ENCODE results near the gene FIG4.
A peak's percentile ranks its signal among the peaks of the same experiment; 100 is the strongest.
"Not testable (repeated sequence)": the region's sequence is repeated elsewhere in the genome, so short reads cannot be mapped to it uniquely, and the experiment has no call there.

The FIG4 gene

GRCh38 chr6:109690737-109691621 lies at the start of gene FIG4, which contains the start of gene AK9:
Gene FIG4 (plus strand): TSS chr6:109691296. CDS start chr6:109691436, 140 bp downstream.
Gene AK9 (minus strand): TSS chr6:109691202. CDS start chr6:109675745, 15,457 bp downstream.
- no peak for TF ChIP-seq ZNF274 (IDR thresholded peaks at IDR 0.05; ENCODE audit: low read depth, low read length)
- peak within 1 kb of the TSS; percentile 98 for H3K4me3 ChIP-seq (ENCODE audit: low read length)

DNA sequence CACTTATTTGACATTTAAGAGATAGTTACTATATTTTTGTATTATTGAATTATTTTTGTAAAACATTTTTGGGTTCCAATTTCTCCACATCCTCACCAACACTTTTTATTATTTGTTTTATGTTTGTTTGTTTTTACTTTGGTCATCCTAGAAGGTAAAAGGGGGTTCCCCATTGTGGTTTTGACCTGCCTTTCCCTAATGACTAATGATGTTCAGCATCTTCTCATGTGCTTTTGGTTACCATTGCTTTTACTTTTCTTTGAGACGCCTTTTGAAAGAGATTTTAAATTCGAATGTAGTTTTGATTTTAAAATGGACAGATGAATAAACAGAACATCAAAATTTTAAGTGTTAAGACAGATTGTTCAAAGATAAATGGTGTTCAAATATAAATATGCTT lies 47.0 kb upstream of the FIG4 start:
- TF ChIP-seq ZNF274 (IDR thresholded peaks at IDR 0.05; ENCODE audit: low read depth, low read length): no peak
- no peak overlapping the region for H3K4me3 ChIP-seq (ENCODE audit: low read length)

DNA sequence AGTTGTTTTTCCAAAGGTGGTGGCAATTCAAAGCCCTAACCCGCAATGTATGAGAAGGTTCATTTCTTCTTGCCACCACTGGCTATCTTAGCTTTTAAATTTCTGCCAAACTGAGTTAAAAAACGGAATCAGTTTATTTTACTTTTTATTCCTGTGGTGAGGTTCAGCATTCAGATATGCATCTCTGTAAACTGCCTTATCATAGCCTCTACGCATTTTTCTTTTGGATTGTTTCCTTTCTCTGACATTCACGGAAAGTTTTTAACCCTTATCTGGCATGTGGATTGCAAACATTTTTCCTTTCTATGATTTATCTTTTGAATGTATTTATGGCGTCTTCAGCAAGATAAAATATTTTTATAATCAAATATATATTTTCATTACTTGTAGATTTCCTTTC lies 37.8 kb upstream of the FIG4 start:
- TF ChIP-seq ZNF274 (IDR thresholded peaks at IDR 0.05; ENCODE audit: low read depth, low read length): no peak
- H3K4me3 ChIP-seq (ENCODE audit: low read length): no peak overlapping the region

GRCh38 chr6:109655761-109656262 lies 35.3 kb upstream of the FIG4 start:
- no peak overlapping the region for H3K4me3 ChIP-seq (ENCODE audit: low read length)
- no peak for TF ChIP-seq ZNF274 (IDR thresholded peaks at IDR 0.05; ENCODE audit: low read depth, low read length)

DNA sequence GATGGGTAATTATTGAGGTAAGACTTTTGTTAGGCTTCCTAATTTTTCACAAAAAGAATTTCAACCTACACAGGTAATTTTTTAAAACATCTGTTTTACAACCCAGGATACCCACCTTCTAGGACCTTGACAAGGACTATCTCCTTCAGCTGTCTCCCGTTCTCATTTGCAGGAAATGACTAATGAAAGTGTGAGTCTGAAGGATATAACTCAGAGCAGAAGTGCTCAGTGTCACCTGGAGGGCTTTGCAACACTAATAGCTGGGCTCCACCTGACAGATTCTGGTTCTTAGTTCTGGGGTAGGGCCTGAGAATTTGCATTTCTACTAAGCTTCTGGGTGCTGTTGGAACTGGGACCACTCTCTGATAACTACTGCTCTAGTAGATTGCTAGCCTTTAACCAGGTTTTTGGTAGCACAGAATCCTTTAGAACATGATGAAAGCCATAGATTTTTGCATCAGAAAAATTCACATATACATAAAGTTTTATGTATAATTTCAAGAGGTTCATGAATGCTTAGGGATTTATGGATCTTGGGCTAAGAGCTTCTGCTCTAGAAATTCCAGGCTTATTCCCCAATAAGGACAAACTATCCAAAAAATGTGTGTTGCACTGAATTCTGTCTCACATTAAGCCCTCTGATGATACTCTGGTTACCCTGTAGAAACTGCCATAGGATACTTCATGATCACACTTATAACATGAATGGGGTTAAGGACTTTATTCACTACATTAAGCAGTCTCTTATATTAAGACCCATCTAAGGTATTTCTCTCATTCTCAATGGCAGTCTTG lies 30.4 kb upstream of the FIG4 start:
- H3K4me3 ChIP-seq (ENCODE audit: low read length): no peak overlapping the region
- TF ChIP-seq ZNF274 (IDR thresholded peaks at IDR 0.05; ENCODE audit: low read depth, low read length): no peak

GRCh38 chr6:109662192-109662591 lies 28.9 kb upstream of the FIG4 start:
- H3K4me3 ChIP-seq (ENCODE audit: low read length): no peak overlapping the region
- no peak for TF ChIP-seq ZNF274 (IDR thresholded peaks at IDR 0.05; ENCODE audit: low read depth, low read length)

- TF ChIP-seq ZNF274 (IDR thresholded peaks at IDR 0.05; ENCODE audit: low read depth, low read length): no peak
- H3K4me3 ChIP-seq (ENCODE audit: low read length): no peak overlapping the region
Observed at GRCh38 chr6:109669811-109670210, 21.3 kb upstream of the FIG4 start.

DNA sequence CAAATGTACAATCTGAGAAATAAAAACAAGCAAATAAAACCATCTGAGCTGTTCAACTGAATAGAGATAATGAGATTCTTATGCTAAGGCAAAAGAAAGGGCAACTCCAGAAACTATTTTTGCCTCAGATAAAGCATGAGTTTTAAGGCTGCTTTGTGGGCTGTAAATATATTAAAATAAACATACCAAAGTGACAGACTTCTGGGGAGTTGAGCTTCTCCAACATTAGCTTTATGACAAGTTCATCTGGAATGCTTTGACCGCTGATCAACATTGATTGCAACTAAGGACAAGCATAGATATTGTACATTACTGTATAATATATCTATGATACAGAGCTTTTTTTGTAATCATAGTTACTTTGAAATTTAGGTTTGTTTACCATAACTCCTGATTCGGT lies 19.4 kb upstream of the FIG4 start:
- no peak overlapping the region for H3K4me3 ChIP-seq (ENCODE audit: low read length)
- no peak for TF ChIP-seq ZNF274 (IDR thresholded peaks at IDR 0.05; ENCODE audit: low read depth, low read length)

- H3K4me3 ChIP-seq (ENCODE audit: low read length): no peak overlapping the region
- no peak for TF ChIP-seq ZNF274 (IDR thresholded peaks at IDR 0.05; ENCODE audit: low read depth, low read length)
Observed at GRCh38 chr6:109672175-109672574, 18.9 kb upstream of the FIG4 start.

DNA sequence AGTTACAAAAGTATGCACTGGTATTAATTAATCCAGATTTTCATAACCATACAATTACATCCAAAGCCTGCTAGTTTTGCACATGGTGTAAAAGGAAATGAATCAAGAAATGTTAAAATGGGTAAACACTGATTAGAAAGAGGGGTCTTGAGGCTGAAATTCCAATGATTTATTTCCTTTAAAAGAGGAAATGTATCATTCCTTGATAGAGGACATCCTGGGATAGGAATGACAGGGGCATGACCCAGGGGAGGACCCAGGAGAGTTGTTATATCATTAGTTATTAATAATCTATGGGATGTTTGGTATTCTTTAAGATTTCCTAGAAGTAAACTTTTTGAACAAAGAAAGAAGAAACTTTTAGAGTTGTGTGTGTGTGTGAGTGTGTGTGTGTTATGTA lies 18.3 kb upstream of the FIG4 start:
- no peak for TF ChIP-seq ZNF274 (IDR thresholded peaks at IDR 0.05; ENCODE audit: low read depth, low read length)
- H3K4me3 ChIP-seq (ENCODE audit: low read length): no peak overlapping the region

GRCh38 chr6:109676724-109677123 lies 14.4 kb upstream of the FIG4 start:
- H3K4me3 ChIP-seq (ENCODE audit: low read length): no peak overlapping the region
- TF ChIP-seq ZNF274 (IDR thresholded peaks at IDR 0.05; ENCODE audit: low read depth, low read length): no peak

DNA sequence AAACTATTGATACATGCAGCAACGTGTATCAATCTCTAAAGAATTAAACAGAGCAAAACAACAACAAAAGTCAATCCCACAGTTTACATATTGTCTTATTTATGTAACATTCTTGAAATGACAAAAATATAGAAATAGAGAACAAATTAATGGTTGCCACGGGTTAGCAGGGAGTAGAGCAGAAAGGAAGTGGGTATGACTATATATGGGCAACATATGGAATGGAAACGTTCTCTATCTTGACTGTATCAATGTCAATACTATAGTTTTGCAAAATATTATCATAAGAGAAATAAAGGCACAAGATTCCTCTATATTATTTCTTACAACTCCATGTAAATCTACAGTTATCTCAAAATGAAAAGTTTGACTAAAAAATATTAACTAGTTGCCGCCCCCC lies 12.9 kb upstream of the FIG4 start:
- TF ChIP-seq ZNF274 (IDR thresholded peaks at IDR 0.05; ENCODE audit: low read depth, low read length): no peak
- H3K4me3 ChIP-seq (ENCODE audit: low read length): no peak overlapping the region

DNA sequence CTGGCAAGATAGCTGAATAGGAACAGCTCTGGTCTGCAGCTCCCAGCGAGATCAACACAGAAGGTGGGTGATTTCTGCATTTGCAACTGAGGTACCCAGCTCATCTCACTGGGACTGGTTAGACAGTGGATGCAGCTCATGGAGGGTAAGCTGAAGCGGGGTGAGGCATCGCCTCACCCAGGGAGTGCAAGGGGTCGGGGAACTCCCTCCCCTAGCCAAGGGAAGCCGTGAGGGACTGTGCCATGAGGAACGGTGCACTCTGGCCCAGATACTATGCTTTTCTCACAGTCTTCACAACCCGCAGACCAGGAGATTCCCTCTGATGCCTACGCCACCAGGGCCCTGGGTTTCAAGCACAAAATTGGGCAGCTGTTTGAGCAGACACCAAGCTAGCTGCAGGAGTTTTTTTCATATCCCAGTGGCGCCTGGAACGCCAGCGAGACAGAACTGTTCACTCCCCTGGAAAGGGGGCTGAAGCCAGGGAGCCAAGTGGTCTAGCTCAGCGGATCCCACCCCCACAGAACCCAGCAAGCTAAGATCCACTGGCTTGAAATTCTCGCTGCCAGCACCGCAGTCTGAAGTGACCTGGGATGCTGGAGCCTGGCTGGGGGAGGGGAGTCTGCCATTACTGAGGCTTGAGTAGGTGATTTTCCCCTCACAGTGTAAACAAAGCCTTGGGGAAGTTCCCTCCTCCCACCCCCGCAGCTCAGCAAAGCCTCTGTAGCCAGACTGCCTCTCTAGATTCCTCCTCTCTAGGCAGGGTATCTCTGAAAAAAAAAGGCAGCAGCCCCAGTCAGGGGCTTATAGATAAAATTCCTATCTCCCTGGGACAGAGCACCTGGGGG lies 12.2 kb upstream of the FIG4 start:
- H3K4me3 ChIP-seq (ENCODE audit: low read length): not testable (repeated sequence)

Measured in GM08714 (cell line).